ENCODE measurements around the gene CLCN1.

Gene CLCN1

GRCh38 chr7:143292876-143293275 is 23.0 kb upstream of the CLCN1 start:
- 94 to 100% methylated on average over 2 of the region's 5 CpGs for WGBS, 2 experiments (ENCODE audit: insufficient coverage in 2 of 2)
- Histone ChIP-seq H3K36me3 (ENCODE audit: control insufficient read depth, insufficient read depth, low read length) (peaks cover 80% of the 10 kb centered on the region), H3K27ac (ENCODE audit: low read depth, low read length, severe bottlenecking) (no peak overlapping the region), H3K4me1 (ENCODE audit: control insufficient read depth, insufficient read depth, low read length, poor library complexity, severe bottlenecking) (peaks cover 26% of the 10 kb centered on the region), H3K4me3 (ENCODE audit: extremely low read depth, insufficient read depth, low read length, poor library complexity, severe bottlenecking) (no peak overlapping the region), H3K9me3 (ENCODE audit: control insufficient read depth, low read length) (no peaks in the 10 kb centered on the region)

GRCh38 chr7:143295870-143296269 is 20.0 kb upstream of the CLCN1 start:
- no peak overlapping the region for H3K27ac ChIP-seq (ENCODE audit: low read depth, low read length, severe bottlenecking)
- no peaks in the 10 kb centered on the region for H3K9me3 ChIP-seq (ENCODE audit: control insufficient read depth, low read length)
- H3K4me3 ChIP-seq (ENCODE audit: extremely low read depth, insufficient read depth, low read length, poor library complexity, severe bottlenecking) = no peak overlapping the region
- peaks cover 16% of the 10 kb centered on the region for H3K4me1 ChIP-seq (ENCODE audit: control insufficient read depth, insufficient read depth, low read length, poor library complexity, severe bottlenecking)
- H3K36me3 ChIP-seq (ENCODE audit: control insufficient read depth, insufficient read depth, low read length) = peaks cover 99% of the 10 kb centered on the region

GRCh38 chr7:143296686-143297085 is 19.2 kb upstream of the CLCN1 start:
- Histone ChIP-seq H3K27ac (ENCODE audit: low read depth, low read length, severe bottlenecking) (no peak overlapping the region), H3K4me1 (ENCODE audit: control insufficient read depth, insufficient read depth, low read length, poor library complexity, severe bottlenecking) (peaks cover 12% of the 10 kb centered on the region), H3K36me3 (ENCODE audit: control insufficient read depth, insufficient read depth, low read length) (peaks cover 99% of the 10 kb centered on the region), H3K4me3 (ENCODE audit: extremely low read depth, insufficient read depth, low read length, poor library complexity, severe bottlenecking) (no peak overlapping the region), H3K9me3 (ENCODE audit: control insufficient read depth, low read length) (no peaks in the 10 kb centered on the region)
- WGBS, 2 experiments (ENCODE audit: insufficient coverage in 2 of 2) = 100% methylated on average over 1 of the region's 2 CpGs; no CpG with 5 or more reads in 1 of the 2 experiments

GRCh38 chr7:143299346-143299745 is 16.6 kb upstream of the CLCN1 start:
- Histone ChIP-seq H3K4me1 (ENCODE audit: control insufficient read depth, insufficient read depth, low read length, poor library complexity, severe bottlenecking) (peaks cover 8% of the 10 kb centered on the region), H3K4me3 (ENCODE audit: extremely low read depth, insufficient read depth, low read length, poor library complexity, severe bottlenecking) (no peak overlapping the region), H3K36me3 (ENCODE audit: control insufficient read depth, insufficient read depth, low read length) (peaks cover 97% of the 10 kb centered on the region), H3K27ac (ENCODE audit: low read depth, low read length, severe bottlenecking) (no peak overlapping the region), H3K9me3 (ENCODE audit: control insufficient read depth, low read length) (no peaks in the 10 kb centered on the region)
- WGBS, 2 experiments (ENCODE audit: insufficient coverage in 2 of 2) = 100% methylated on average over 1 of the region's 2 CpGs

- Histone ChIP-seq H3K27ac (ENCODE audit: low read depth, low read length, severe bottlenecking) (no peak overlapping the region), H3K36me3 (ENCODE audit: control insufficient read depth, insufficient read depth, low read length) (peaks cover 97% of the 10 kb centered on the region), H3K9me3 (ENCODE audit: control insufficient read depth, low read length) (no peaks in the 10 kb centered on the region), H3K4me1 (ENCODE audit: control insufficient read depth, insufficient read depth, low read length, poor library complexity, severe bottlenecking) (peaks cover 8% of the 10 kb centered on the region), H3K4me3 (ENCODE audit: extremely low read depth, insufficient read depth, low read length, poor library complexity, severe bottlenecking) (no peak overlapping the region)
- WGBS, 2 experiments (ENCODE audit: insufficient coverage in 2 of 2) = 75 to 83% methylated on average over 6 to 7 of the region's 8 CpGs
These were observed 16.1 kb upstream of the CLCN1 start for GRCh38 chr7:143299840-143300239.

- Histone ChIP-seq H3K4me1 (ENCODE audit: control insufficient read depth, insufficient read depth, low read length, poor library complexity, severe bottlenecking) (no peaks in the 10 kb centered on the region), H3K27ac (ENCODE audit: low read depth, low read length, severe bottlenecking) (no peak overlapping the region), H3K36me3 (ENCODE audit: control insufficient read depth, insufficient read depth, low read length) (peaks cover 97% of the 10 kb centered on the region), H3K9me3 (ENCODE audit: control insufficient read depth, low read length) (no peaks in the 10 kb centered on the region), H3K4me3 (ENCODE audit: extremely low read depth, insufficient read depth, low read length, poor library complexity, severe bottlenecking) (no peak overlapping the region)
- WGBS, 2 experiments (ENCODE audit: insufficient coverage in 2 of 2) = 100% methylated on average over 1 to 2 of the region's 8 CpGs
These were observed 14.7 kb upstream of the CLCN1 start for GRCh38 chr7:143300959-143301935.

GRCh38 chr7:143303733-143304132 is 12.2 kb upstream of the CLCN1 start:
- Histone ChIP-seq H3K4me1 (ENCODE audit: control insufficient read depth, insufficient read depth, low read length, poor library complexity, severe bottlenecking) (no peaks in the 10 kb centered on the region), H3K27ac (ENCODE audit: low read depth, low read length, severe bottlenecking) (no peak overlapping the region), H3K4me3 (ENCODE audit: extremely low read depth, insufficient read depth, low read length, poor library complexity, severe bottlenecking) (no peak overlapping the region), H3K36me3 (ENCODE audit: control insufficient read depth, insufficient read depth, low read length) (peaks cover 95% of the 10 kb centered on the region), H3K9me3 (ENCODE audit: control insufficient read depth, low read length) (no peaks in the 10 kb centered on the region)
- WGBS, 2 experiments (ENCODE audit: insufficient coverage in 2 of 2) = 93 to 98% methylated on average over 8 of the region's 10 CpGs

GRCh38 chr7:143304938-143305337 is 11.0 kb upstream of the CLCN1 start:
- Histone ChIP-seq H3K27ac (ENCODE audit: low read depth, low read length, severe bottlenecking) (no peak overlapping the region), H3K4me1 (ENCODE audit: control insufficient read depth, insufficient read depth, low read length, poor library complexity, severe bottlenecking) (no peaks in the 10 kb centered on the region), H3K4me3 (ENCODE audit: extremely low read depth, insufficient read depth, low read length, poor library complexity, severe bottlenecking) (no peak overlapping the region), H3K36me3 (ENCODE audit: control insufficient read depth, insufficient read depth, low read length) (peaks cover 95% of the 10 kb centered on the region), H3K9me3 (ENCODE audit: control insufficient read depth, low read length) (no peaks in the 10 kb centered on the region)
- 92 to 98% methylated on average over 6 of the region's 6 CpGs for WGBS, 2 experiments (ENCODE audit: insufficient coverage in 2 of 2)

GRCh38 chr7:143305423-143306070 is 10.4 kb upstream of the CLCN1 start:
- 83 to 91% methylated on average over 7 to 9 of the region's 10 CpGs for WGBS, 2 experiments (ENCODE audit: insufficient coverage in 2 of 2)
- H3K4me1 ChIP-seq (ENCODE audit: control insufficient read depth, insufficient read depth, low read length, poor library complexity, severe bottlenecking) = no peaks in the 10 kb centered on the region
- H3K36me3 ChIP-seq (ENCODE audit: control insufficient read depth, insufficient read depth, low read length) = peaks cover 94% of the 10 kb centered on the region
- H3K9me3 ChIP-seq (ENCODE audit: control insufficient read depth, low read length) = no peaks in the 10 kb centered on the region
- H3K27ac ChIP-seq (ENCODE audit: low read depth, low read length, severe bottlenecking) = no peak overlapping the region
- H3K4me3 ChIP-seq (ENCODE audit: extremely low read depth, insufficient read depth, low read length, poor library complexity, severe bottlenecking) = no peak overlapping the region

- 100% methylated on average over 1 of the region's 2 CpGs; no CpG with 5 or more reads in 1 of the 2 experiments for WGBS, 2 experiments (ENCODE audit: insufficient coverage in 2 of 2)
- no peaks in the 10 kb centered on the region for H3K9me3 ChIP-seq (ENCODE audit: control insufficient read depth, low read length)
- no peak overlapping the region for H3K27ac ChIP-seq (ENCODE audit: low read depth, low read length, severe bottlenecking)
- no peaks in the 10 kb centered on the region for H3K4me1 ChIP-seq (ENCODE audit: control insufficient read depth, insufficient read depth, low read length, poor library complexity, severe bottlenecking)
- H3K36me3 ChIP-seq (ENCODE audit: control insufficient read depth, insufficient read depth, low read length) = peaks cover 67% of the 10 kb centered on the region
- H3K4me3 ChIP-seq (ENCODE audit: extremely low read depth, insufficient read depth, low read length, poor library complexity, severe bottlenecking) = no peak overlapping the region
These were observed 7.3 kb upstream of the CLCN1 start for GRCh38 chr7:143308632-143309031.

- Histone ChIP-seq H3K27ac (ENCODE audit: low read depth, low read length, severe bottlenecking) (no peak overlapping the region), H3K36me3 (ENCODE audit: control insufficient read depth, insufficient read depth, low read length) (peaks cover 15% of the 10 kb centered on the region), H3K9me3 (ENCODE audit: control insufficient read depth, low read length) (no peaks in the 10 kb centered on the region), H3K4me3 (ENCODE audit: extremely low read depth, insufficient read depth, low read length, poor library complexity, severe bottlenecking) (no peak overlapping the region), H3K4me1 (ENCODE audit: control insufficient read depth, insufficient read depth, low read length, poor library complexity, severe bottlenecking) (no peaks in the 10 kb centered on the region)
These were observed 1.8 kb upstream of the CLCN1 start for GRCh38 chr7:143314127-143314526.

Measured in mesodermal cell (in vitro differentiated cells).